Measurements from ENCODE around the gene FBLN1.

- TF ChIP-seq POLR2A (IDR thresholded peaks at IDR 0.05; ENCODE audit: low read length) (no peak), GATA1 (IDR thresholded peaks at IDR 0.05; ENCODE audit: low read depth, low read length) (no peak)
Observed at GRCh38 chr22:45515676-45516075, 13.0 kb downstream of the FBLN1 start.
